GM19099 (cell line): ENCODE results near the gene NHLRC1.

ENCODE experiments used
- POLR2A ChIP-seq: IDR thresholded peaks from 3 replicates; pipeline ENCODE4 v1.6.1; 2011; ENCODE audit warnings: low read depth; ENCODE audit not compliant: insufficient read length; ENCODE audit errors: extremely low read depth

Gene NHLRC1

DNA sequence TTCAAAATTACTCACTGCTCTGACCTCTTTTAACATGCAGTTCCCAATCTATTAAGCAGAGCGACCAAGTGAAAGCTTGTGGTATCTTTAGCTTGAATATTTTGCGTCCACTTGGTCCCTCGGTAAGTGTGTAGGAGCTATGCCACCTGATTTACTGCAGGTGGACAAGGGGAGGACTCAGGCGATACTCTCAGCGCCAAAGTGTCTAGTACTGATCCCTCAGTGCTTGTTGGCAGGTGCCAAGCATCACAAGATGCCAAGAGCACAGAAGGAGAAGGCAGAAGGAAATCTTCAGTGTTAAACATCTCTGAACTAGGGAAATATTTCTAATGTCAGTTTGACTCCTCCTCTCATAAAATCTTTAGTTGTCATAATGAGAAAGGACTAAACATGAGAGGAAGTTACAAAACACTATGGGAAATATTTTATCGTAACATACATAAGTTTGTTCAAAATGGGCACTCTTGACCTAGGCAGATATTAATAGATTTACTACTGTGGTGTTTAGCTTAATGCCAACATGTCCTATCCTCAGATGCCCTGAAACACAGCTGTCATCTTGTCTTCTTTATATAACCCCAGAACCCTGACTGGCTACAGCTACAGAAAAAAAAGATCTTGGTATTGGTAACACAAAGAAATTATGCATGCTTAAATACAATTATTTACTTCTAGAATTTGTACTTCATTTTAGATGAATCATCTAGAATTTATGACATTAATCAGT lies 19.5 kb downstream of the NHLRC1 start:
- no peak for TF ChIP-seq POLR2A

DNA sequence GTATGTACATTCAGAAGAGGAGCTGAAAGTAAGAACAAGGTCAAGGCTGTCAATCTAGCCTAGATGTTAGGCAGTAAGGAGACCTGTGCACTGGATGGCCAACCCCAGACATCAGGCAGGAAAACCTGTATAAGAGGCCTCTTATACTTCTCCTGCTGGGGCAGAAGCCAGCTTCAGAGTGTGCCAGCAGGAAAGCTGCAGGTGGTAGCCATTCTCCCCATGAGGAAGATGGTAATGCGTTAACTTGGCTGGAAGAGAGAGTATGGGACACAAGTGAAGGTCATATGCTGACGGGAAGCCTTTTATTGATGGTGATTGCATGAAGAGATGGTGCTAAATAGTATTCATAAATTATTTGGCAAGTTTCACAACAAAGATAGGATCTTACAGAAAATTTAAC lies 20.6 kb downstream of the NHLRC1 start:
- no peak for TF ChIP-seq POLR2A

DNA sequence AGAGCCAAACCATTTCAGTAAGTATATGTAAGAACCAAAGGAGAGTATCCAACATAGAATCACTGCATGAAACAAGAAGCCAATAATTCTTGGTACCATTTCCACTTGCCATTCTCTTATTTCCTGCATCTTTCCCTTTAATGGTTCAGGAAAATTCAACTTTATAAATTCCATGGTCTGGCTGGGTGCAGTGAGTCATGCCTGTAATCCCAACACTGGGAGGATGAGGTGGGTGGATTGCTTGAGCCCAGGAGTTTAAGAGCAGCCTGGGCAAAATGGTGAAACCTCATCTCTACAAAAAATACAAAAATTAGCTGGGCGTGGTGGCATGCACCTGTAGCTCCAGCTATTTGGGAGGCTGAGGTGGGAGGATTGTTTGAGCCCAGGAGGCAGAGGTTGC lies 21.2 kb downstream of the NHLRC1 start:
- no peak for TF ChIP-seq POLR2A

- TF ChIP-seq POLR2A, result no peak
These were observed 22.2 kb downstream of the NHLRC1 start for GRCh38 chr6:18100296-18100695.

- TF ChIP-seq POLR2A, result no peak
These were observed 23.0 kb downstream of the NHLRC1 start for GRCh38 chr6:18099511-18099910.

- no peak for TF ChIP-seq POLR2A
These were observed 26.1 kb downstream of the NHLRC1 start for GRCh38 chr6:18096423-18096822.

DNA sequence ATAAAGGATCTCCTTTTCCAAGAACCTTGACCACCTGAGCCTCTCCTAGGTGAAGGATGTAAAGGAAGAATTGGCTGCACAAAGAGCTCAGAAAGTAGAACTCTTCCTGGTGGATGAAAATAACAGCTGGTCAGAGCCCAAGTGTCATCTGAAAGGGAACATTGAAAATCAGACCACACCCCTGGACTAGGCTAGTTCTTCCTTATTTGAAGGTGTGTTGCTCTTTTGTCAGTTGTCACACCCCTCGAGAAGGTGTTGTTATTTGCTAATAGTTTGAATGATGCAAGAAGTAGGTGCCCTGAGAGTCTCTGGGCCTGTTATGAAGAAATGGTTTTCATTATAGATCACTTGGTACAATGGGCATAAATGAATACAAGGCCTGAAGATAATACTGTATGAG lies 31.1 kb downstream of the NHLRC1 start:
- no peak for TF ChIP-seq POLR2A

DNA sequence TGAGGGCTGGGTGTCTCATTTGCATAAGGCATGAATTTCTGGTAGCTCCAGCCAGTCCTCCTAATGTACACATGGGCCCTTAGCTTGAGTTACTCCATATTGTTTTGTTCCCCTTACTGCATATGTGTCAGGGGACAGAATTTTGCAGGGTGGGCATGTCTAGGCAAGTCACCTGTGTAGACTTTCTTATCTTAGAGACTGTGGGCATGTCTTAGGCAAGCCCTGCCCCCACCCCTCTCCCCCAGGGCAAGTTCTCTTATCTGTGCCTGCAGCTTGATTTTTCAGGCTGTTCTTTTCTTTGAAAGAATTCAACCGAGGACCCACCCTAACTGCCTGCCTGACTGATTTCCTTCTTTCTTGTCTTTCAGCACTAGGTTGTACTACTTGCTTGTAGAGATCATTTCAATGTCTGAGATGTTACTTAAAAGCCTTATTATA lies 32.1 kb downstream of the NHLRC1 start:
- TF ChIP-seq POLR2A, result no peak

DNA sequence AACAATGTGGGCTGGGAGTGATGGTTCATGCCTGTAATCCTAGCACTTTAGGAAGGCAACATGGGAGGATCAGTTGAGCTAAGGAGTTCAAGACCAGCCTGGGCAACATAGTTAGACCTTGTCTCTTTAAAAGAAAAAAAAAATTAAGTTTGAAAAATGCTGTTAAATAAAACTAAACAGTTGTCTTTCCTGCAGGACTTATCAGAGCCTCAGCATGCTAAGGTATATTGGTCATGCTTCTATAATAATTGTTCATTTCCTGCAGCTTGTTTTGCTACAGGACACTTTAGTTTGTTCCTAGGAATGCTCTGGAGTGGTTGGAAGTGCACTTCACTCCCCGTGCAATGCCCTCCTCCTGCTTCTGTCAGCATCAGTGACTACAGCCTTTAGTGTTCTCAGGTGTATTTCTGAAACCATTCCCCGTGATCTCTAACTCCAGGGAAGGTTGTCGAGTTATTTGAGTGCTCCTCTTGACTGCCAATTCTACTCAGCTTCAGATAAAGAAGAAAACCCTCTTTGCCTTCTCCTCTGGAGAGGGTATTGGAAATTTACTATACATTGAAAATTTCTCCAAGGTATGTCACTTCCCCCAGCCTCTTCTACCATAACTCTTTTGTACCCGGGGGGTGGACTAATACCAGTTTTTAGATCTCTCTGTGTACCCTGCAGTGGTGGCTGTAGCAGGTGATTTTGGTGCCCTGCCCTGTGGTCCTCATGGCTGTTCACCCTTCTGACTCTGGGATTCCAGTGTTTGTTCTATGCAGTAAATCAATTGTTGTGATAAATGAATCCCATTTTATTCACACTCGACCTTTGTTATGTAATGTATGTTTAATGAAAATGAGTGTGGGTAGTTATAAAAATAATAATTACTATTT lies 33.8 kb downstream of the NHLRC1 start:
- TF ChIP-seq POLR2A, result no peak

DNA sequence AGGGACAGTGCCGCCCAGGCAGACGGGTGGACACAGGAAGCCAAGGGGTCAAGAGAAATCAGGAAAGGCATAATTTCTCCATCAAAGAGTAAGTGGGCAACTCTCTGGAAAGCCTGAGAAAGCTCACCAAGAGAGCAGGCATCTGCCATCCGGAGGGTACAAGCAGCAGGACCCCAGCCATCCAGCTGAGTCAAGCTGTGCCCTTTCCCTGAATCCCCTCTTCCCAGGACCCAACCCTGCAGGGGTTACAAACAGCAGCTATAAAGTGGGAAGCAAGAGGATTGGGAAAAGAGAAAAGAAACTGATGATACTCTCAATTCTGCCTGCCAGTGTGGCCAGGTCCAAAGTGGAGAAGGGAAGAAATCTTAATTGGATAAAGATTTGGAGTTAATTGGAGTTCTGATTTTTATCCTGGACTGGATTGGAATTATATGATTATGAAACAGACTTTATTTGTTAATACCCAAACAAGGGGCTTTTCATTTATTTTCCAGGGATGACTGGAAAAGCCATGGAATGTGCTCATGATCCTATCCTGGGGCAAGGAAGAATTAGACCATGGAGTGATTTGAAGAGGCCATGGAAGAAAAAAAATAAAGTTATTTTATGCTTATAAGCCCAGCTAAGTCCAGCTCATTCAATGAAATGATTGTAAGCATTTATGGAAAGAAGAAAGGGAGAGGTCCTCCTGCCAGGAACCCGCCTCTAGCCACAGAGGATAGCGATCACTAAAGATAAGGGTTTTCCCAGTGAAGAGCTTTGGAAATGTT lies 34.9 kb downstream of the NHLRC1 start:
- TF ChIP-seq POLR2A, result no peak

- TF ChIP-seq POLR2A, result no peak
These were observed 41.3 kb downstream of the NHLRC1 start for GRCh38 chr6:18081025-18081668.

DNA sequence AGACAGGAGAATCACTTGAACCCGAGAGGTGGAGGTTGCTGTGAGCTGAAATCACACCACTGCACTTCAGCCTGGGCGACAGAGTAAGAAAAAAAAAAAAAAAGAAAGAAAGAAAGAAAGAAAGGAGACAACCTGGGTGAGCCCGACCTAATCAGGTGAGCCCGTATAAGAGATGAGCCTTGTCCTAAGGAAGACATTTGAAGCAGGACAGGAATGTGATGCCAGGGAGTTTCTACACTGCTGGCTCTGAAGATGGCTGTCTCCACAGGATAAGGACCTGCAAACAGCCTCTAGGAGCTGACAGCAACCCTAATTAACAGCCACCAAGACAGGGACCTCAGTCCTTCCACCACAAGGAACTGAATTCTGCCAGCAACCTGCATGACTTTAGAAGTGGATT lies 41.9 kb downstream of the NHLRC1 start:
- no peak for TF ChIP-seq POLR2A

- no peak for TF ChIP-seq POLR2A
These were observed 43.6 kb downstream of the NHLRC1 start for GRCh38 chr6:18078866-18079265.

- TF ChIP-seq POLR2A, result no peak
These were observed 46.2 kb downstream of the NHLRC1 start for GRCh38 chr6:18076231-18076630.

DNA sequence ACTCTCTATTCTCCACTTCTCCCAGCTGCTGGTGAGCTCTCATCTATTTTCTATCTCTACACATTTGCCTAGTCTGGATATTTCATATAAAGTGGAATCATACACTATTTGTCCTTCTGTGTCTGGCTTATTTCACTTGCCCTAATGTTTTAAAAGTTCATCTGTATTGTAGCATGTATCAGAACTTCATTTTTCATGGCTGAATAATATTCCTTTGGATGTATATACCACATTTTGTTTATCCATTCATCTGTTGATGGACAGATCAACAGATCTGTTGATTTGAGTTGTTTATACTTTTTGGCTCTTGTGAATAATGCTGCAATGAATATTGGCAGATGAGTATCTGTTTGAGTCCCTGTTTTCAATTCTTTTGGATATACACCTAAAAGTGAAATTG lies 49.6 kb downstream of the NHLRC1 start:
- no peak for TF ChIP-seq POLR2A
